Measurements from ENCODE around the gene EMC6. TPM values are rescaled to one million over a fixed set of nuclear protein-coding genes. Genes with fewer than 3 reads are reported as not detected.

The EMC6 gene
- total and polyA plus RNA-seq, 2 of the 13 experiments (the other 11 are each of a cell fraction or from before 2014, with no cell fraction given) = 45.1 to 47.7 TPM

GRCh38 chr17:3635474-3636153, 33.0 kb upstream of the EMC6 start (continued):
- TF ChIP-seq, protein P1, sequence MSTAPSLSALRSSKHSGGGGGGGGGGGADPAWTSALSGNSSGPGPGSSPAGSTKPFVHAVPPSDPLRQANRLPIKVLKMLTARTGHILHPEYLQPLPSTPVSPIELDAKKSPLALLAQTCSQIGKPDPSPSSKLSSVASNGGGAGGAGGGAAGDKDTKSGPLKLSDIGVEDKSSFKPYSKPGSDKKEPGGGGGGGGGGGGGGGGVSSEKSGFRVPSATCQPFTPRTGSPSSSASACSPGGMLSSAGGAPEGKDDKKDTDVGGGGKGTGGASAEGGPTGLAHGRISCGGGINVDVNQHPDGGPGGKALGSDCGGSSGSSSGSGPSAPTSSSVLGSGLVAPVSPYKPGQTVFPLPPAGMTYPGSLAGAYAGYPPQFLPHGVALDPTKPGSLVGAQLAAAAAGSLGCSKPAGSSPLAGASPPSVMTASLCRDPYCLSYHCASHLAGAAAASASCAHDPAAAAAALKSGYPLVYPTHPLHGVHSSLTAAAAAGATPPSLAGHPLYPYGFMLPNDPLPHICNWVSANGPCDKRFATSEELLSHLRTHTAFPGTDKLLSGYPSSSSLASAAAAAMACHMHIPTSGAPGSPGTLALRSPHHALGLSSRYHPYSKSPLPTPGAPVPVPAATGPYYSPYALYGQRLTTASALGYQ (CRISPR knock-in tag; IDR thresholded peaks at IDR 0.05) = no peak
- no peak for TF ChIP-seq IKZF1 (IDR thresholded peaks at IDR 0.05)
- TF ChIP-seq, protein P2, sequence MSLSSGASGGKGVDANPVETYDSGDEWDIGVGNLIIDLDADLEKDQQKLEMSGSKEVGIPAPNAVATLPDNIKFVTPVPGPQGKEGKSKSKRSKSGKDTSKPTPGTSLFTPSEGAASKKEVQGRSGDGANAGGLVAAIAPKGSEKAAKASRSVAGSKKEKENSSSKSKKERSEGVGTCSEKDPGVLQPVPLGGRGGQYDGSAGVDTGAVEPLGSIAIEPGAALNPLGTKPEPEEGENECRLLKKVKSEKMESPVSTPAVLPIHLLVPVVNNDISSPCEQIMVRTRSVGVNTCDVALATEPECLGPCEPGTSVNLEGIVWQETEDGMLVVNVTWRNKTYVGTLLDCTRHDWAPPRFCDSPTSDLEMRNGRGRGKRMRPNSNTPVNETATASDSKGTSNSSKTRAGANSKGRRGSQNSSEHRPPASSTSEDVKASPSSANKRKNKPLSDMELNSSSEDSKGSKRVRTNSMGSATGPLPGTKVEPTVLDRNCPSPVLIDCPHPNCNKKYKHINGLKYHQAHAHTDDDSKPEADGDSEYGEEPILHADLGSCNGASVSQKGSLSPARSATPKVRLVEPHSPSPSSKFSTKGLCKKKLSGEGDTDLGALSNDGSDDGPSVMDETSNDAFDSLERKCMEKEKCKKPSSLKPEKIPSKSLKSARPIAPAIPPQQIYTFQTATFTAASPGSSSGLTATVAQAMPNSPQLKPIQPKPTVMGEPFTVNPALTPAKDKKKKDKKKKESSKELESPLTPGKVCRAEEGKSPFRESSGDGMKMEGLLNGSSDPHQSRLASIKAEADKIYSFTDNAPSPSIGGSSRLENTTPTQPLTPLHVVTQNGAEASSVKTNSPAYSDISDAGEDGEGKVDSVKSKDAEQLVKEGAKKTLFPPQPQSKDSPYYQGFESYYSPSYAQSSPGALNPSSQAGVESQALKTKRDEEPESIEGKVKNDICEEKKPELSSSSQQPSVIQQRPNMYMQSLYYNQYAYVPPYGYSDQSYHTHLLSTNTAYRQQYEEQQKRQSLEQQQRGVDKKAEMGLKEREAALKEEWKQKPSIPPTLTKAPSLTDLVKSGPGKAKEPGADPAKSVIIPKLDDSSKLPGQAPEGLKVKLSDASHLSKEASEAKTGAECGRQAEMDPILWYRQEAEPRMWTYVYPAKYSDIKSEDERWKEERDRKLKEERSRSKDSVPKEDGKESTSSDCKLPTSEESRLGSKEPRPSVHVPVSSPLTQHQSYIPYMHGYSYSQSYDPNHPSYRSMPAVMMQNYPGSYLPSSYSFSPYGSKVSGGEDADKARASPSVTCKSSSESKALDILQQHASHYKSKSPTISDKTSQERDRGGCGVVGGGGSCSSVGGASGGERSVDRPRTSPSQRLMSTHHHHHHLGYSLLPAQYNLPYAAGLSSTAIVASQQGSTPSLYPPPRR (CRISPR knock-in tag; IDR thresholded peaks at IDR 0.05; ENCODE audit: borderline replicate concordance) = no peak
- no peak for TF ChIP-seq ZSCAN20 (CRISPR knock-in tag; IDR thresholded peaks at IDR 0.05; ENCODE audit: borderline replicate concordance)
- no peak for TF ChIP-seq HOXA9 (CRISPR knock-in tag; IDR thresholded peaks at IDR 0.05; ENCODE audit: borderline replicate concordance)
- no peak; the same call in 1 of the 2 replicates for TF ChIP-seq SAP130 (CRISPR knock-in tag; IDR thresholded peaks at IDR 0.05; ENCODE audit: low read depth)
- TF ChIP-seq, protein P3, sequence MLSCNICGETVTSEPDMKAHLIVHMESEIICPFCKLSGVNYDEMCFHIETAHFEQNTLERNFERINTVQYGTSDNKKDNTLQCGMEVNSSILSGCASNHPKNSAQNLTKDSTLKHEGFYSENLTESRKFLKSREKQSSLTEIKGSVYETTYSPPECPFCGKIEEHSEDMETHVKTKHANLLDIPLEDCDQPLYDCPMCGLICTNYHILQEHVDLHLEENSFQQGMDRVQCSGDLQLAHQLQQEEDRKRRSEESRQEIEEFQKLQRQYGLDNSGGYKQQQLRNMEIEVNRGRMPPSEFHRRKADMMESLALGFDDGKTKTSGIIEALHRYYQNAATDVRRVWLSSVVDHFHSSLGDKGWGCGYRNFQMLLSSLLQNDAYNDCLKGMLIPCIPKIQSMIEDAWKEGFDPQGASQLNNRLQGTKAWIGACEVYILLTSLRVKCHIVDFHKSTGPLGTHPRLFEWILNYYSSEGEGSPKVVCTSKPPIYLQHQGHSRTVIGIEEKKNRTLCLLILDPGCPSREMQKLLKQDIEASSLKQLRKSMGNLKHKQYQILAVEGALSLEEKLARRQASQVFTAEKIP (CRISPR knock-in tag; IDR thresholded peaks at IDR 0.05; ENCODE audit: borderline replicate concordance) = no peak
- TF ChIP-seq ESRRA (CRISPR knock-in tag; IDR thresholded peaks at IDR 0.05; ENCODE audit: low read depth) = no peak; the same call in 1 of the 2 replicates
- TF ChIP-seq ZNF430 (CRISPR knock-in tag; IDR thresholded peaks at IDR 0.05) = no peak; the same call in 1 of the 2 replicates
- TF ChIP-seq ZNF605 (CRISPR knock-in tag; IDR thresholded peaks at IDR 0.05) = no peak
- no peak for TF ChIP-seq ZNF615 (CRISPR knock-in tag; IDR thresholded peaks at IDR 0.05; ENCODE audit: borderline replicate concordance)
- no peak for TF ChIP-seq ZNF282 (IDR thresholded peaks at IDR 0.05; ENCODE audit: partially characterized antibody)
- TF ChIP-seq BCL6 (CRISPR knock-in tag; IDR thresholded peaks at IDR 0.05) = peak; percentile 45; the same call in 1 of the 2 replicates
- no peak for TF ChIP-seq MED8 (CRISPR knock-in tag; IDR thresholded peaks at IDR 0.05; ENCODE audit: insufficient replicate concordance)
- no peak for TF ChIP-seq ZMYM3 (CRISPR knock-in tag; IDR thresholded peaks at IDR 0.05)
- TF ChIP-seq ZNF296 (CRISPR knock-in tag; conservative IDR thresholded peaks at IDR 0.05) = no peak
- TF ChIP-seq ZSCAN5A (CRISPR knock-in tag; IDR thresholded peaks at IDR 0.05; ENCODE audit: borderline replicate concordance) = no peak

Measured in HepG2 (cell line).